22Rv1 (cell line): ENCODE measurements around the gene S100A16.

Experiments
- H3K27ac ChIP-seq: fragments of 450-650 bp; 2 replicates; pipeline ENCODE4 v1.5.1; 2017
- CTCF ChIP-seq: fragments of 450-650 bp; IDR thresholded peaks from 2 replicates; pipeline ENCODE4 v1.5.1; 2017; ENCODE audit warnings: mild to moderate bottlenecking
- ZFX ChIP-seq: fragments of 450-650 bp; IDR thresholded peaks from 2 replicates; pipeline ENCODE4 v1.6.1; 2017; ENCODE audit warnings: antibody characterized with exemption, borderline replicate concordance

S100A16 gene

GRCh38 chr1:153615406-153615805 is 2.5 kb upstream of the S100A16 start:
- H3K27ac ChIP-seq = no peak overlapping the region
- TF ChIP-seq ZFX (no peak), CTCF (no peak)

- TF ChIP-seq ZFX (no peak), CTCF (no peak)
- no peak overlapping the region for H3K27ac ChIP-seq
These were observed 2.0 kb upstream of the S100A16 start for GRCh38 chr1:153614906-153615305.

- H3K27ac ChIP-seq = no peak overlapping the region
These were observed 1.4 kb upstream of the S100A16 start for GRCh38 chr1:153614189-153614900.

GRCh38 chr1:153613406-153613805 is 469 bp upstream of the S100A16 start:
- no peak overlapping the region for H3K27ac ChIP-seq
- TF ChIP-seq ZFX (no peak), CTCF (no peak)

More at GRCh38 chr1:153614189-153614900, 1.4 kb upstream of the S100A16 start:
- TF ChIP-seq CTCF (no peak), ZFX (no peak)

- TF ChIP-seq CTCF = no peak
- no peak for TF ChIP-seq ZFX
- H3K27ac ChIP-seq = no peak overlapping the region
These were observed 704 bp downstream of the S100A16 start for GRCh38 chr1:153612111-153612754.

- TF ChIP-seq CTCF (no peak), ZFX (no peak)
- no peak overlapping the region for H3K27ac ChIP-seq
These were observed 1.6 kb downstream of the S100A16 start for GRCh38 chr1:153611356-153611755.

- TF ChIP-seq CTCF (no peak), ZFX (no peak)
- H3K27ac ChIP-seq = no peak overlapping the region
These were observed 2.1 kb downstream of the S100A16 start for GRCh38 chr1:153610811-153611301.
